Measurements from ENCODE around the gene HSP90AB1. TPM values are rescaled to one million over a fixed set of nuclear protein-coding genes. Genes with fewer than 3 reads are reported as not detected.

HSP90AB1 gene
- polyA plus RNA-seq, 2 of the 4 experiments (the other 2 are of a cell fraction) = 1,136 to 1,155 TPM

DNA sequence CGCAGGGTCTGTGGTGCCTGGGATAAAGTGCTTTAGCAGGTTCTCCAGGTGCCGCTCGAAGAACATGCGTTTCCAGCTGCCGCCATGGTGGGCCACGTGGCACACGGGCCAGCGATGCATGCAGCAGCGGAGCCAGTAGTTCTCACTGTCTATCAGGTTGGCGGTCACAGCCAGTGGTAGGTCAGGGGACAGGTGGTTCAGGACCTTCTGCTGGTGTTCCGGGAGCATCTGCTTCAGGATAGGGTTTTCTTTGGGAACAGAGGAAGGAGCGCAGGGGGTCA is 39.3 kb downstream of the HSP90AB1 start:
- FAIRE-seq (no peak), ATAC-seq (no peak), DNase-seq (ENCODE audit: low read depth in 1 of 2, low spot score in 1 of 2) (no peak)
- Histone ChIP-seq H3K4me3 (no peak overlapping the region), H3K27ac (no peak overlapping the region), H3K9me3 (no peaks in the 10 kb centered on the region), H3K4me2 (no peak overlapping the region), H3K4me1 (no peaks in the 10 kb centered on the region)
- 60% methylated on average over 1 of the region's 12 CpGs for WGBS (ENCODE audit: missing lambda C conversion rate)
- ChIA-PET POLR2A (no interaction called here), CTCF (interaction anchor here (0.8 to 5.4 kb wide), 2 partner anchors 18 kb away, joined by 3 to 25 read pairs; no protein-coding TSS in a partner anchor)
- no peak for TF ChIP-seq HDAC2 (IDR thresholded peaks at IDR 0.05)
- TF ChIP-seq EHMT2 (IDR thresholded peaks at IDR 0.05; ENCODE audit: low read depth) = no peak
- TF ChIP-seq CHD4 (IDR thresholded peaks at IDR 0.05; ENCODE audit: borderline replicate concordance) = no peak
- TF ChIP-seq SMC3 (IDR thresholded peaks at IDR 0.05) = no peak
- no peak for TF ChIP-seq RFX5 (IDR thresholded peaks at IDR 0.05)
- no peak for TF ChIP-seq JUN (IDR thresholded peaks at IDR 0.05)
- TF ChIP-seq MAFK (IDR thresholded peaks at IDR 0.05; ENCODE audit: partially characterized antibody) = no peak
- no peak for TF ChIP-seq EHF (CRISPR knock-in tag; IDR thresholded peaks at IDR 0.05)
- TF ChIP-seq RAD21 (conservative IDR thresholded peaks at IDR 0.05 in 1 of 2, IDR thresholded peaks at IDR 0.05 in 1 of 2) = no peak
- no peak for TF ChIP-seq ZNF302 (CRISPR knock-in tag; IDR thresholded peaks at IDR 0.05)
- TF ChIP-seq, protein P1, sequence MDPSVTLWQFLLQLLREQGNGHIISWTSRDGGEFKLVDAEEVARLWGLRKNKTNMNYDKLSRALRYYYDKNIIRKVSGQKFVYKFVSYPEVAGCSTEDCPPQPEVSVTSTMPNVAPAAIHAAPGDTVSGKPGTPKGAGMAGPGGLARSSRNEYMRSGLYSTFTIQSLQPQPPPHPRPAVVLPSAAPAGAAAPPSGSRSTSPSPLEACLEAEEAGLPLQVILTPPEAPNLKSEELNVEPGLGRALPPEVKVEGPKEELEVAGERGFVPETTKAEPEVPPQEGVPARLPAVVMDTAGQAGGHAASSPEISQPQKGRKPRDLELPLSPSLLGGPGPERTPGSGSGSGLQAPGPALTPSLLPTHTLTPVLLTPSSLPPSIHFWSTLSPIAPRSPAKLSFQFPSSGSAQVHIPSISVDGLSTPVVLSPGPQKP (IDR thresholded peaks at IDR 0.05; ENCODE audit: low read depth, low read length) = no peak
- no peak for TF ChIP-seq KDM5A (IDR thresholded peaks at IDR 0.05)
- no peak for TF ChIP-seq NR3C1 (IDR thresholded peaks at IDR 0.05)
- TF ChIP-seq ZFP36 (IDR thresholded peaks at IDR 0.05; ENCODE audit: borderline replicate concordance, partially characterized antibody) = no peak
- no peak for TF ChIP-seq BHLHE40 (IDR thresholded peaks at IDR 0.05; ENCODE audit: low read depth, low read length)
- TF ChIP-seq KDM1A (IDR thresholded peaks at IDR 0.05; ENCODE audit: low read depth) = no peak
- TF ChIP-seq, protein P2, sequence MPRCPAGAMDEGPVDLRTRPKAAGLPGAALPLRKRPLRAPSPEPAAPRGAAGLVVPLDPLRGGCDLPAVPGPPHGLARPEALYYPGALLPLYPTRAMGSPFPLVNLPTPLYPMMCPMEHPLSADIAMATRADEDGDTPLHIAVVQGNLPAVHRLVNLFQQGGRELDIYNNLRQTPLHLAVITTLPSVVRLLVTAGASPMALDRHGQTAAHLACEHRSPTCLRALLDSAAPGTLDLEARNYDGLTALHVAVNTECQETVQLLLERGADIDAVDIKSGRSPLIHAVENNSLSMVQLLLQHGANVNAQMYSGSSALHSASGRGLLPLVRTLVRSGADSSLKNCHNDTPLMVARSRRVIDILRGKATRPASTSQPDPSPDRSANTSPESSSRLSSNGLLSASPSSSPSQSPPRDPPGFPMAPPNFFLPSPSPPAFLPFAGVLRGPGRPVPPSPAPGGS (IDR thresholded peaks at IDR 0.05) = no peak
- TF ChIP-seq MYC (IDR thresholded peaks at IDR 0.05; ENCODE audit: borderline replicate concordance, low read length) = no peak
- TF ChIP-seq, protein P3, sequence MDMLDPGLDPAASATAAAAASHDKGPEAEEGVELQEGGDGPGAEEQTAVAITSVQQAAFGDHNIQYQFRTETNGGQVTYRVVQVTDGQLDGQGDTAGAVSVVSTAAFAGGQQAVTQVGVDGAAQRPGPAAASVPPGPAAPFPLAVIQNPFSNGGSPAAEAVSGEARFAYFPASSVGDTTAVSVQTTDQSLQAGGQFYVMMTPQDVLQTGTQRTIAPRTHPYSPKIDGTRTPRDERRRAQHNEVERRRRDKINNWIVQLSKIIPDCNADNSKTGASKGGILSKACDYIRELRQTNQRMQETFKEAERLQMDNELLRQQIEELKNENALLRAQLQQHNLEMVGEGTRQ (IDR thresholded peaks at IDR 0.05) = no peak
- TF ChIP-seq, protein P4, sequence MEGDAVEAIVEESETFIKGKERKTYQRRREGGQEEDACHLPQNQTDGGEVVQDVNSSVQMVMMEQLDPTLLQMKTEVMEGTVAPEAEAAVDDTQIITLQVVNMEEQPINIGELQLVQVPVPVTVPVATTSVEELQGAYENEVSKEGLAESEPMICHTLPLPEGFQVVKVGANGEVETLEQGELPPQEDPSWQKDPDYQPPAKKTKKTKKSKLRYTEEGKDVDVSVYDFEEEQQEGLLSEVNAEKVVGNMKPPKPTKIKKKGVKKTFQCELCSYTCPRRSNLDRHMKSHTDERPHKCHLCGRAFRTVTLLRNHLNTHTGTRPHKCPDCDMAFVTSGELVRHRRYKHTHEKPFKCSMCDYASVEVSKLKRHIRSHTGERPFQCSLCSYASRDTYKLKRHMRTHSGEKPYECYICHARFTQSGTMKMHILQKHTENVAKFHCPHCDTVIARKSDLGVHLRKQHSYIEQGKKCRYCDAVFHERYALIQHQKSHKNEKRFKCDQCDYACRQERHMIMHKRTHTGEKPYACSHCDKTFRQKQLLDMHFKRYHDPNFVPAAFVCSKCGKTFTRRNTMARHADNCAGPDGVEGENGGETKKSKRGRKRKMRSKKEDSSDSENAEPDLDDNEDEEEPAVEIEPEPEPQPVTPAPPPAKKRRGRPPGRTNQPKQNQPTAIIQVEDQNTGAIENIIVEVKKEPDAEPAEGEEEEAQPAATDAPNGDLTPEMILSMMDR (IDR thresholded peaks at IDR 0.05) = no peak

DNA sequence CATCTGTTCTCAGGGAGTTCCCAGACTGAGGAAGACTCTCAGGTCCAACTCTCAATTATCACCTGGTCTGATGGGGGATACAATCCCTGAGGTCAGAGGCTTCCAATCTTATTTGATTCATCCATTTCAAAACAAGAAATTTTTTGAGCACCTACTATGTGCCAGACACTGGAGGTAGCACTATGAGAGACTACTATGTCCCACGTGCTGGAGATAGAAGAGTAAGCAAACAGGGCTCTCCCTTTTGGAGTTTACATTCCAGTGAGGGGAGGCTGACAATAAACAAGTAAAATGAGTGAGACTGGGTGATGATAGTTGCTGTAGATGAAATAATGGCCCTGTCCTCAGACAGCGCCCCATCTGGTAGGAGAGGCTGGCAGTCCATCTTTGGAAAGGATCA is 39.8 kb downstream of the HSP90AB1 start:
- no peak for FAIRE-seq
- H3K4me1 ChIP-seq = no peaks in the 10 kb centered on the region
- H3K4me3 ChIP-seq = no peak overlapping the region
- no peak for TF ChIP-seq HOXB5 (CRISPR knock-in tag; IDR thresholded peaks at IDR 0.05)
- TF ChIP-seq RCOR1 (IDR thresholded peaks at IDR 0.05; ENCODE audit: low read depth, low read length) = no peak
- no peak for TF ChIP-seq EHMT2 (IDR thresholded peaks at IDR 0.05; ENCODE audit: low read depth)
- no peak for TF ChIP-seq HOXB13 (CRISPR knock-in tag; IDR thresholded peaks at IDR 0.05; ENCODE audit: low read depth)
- no peak for TF ChIP-seq ZFP36 (IDR thresholded peaks at IDR 0.05; ENCODE audit: borderline replicate concordance, partially characterized antibody)
- no peak for TF ChIP-seq RFX5 (IDR thresholded peaks at IDR 0.05)
- no peak for TF ChIP-seq NPAS2 (CRISPR knock-in tag; IDR thresholded peaks at IDR 0.05; ENCODE audit: borderline replicate concordance)
- TF ChIP-seq, protein P5, sequence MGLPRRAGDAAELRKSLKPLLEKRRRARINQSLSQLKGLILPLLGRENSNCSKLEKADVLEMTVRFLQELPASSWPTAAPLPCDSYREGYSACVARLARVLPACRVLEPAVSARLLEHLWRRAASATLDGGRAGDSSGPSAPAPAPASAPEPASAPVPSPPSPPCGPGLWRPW (IDR thresholded peaks at IDR 0.05) = no peak
- TF ChIP-seq CEBPB (IDR thresholded peaks at IDR 0.05) = no peak
- TF ChIP-seq CBX8 (IDR thresholded peaks at IDR 0.05) = no peak
- no peak for ATAC-seq
- CTCF ChIA-PET = interaction anchor here (5.4 kb wide), 1 partner anchor 19 kb away, joined by 25 read pairs; no protein-coding TSS in a partner anchor
- H3K4me2 ChIP-seq = no peak overlapping the region
- no peak overlapping the region for H3K27ac ChIP-seq
- H3K9me3 ChIP-seq = no peaks in the 10 kb centered on the region
- POLR2A ChIA-PET = no interaction called here
- DNase-seq (ENCODE audit: low read depth in 1 of 2, low spot score in 1 of 2) = no peak
- 3% methylated on average over 2 of the region's 2 CpGs for WGBS (ENCODE audit: missing lambda C conversion rate)

Data from A549 (cell line).